ENCODE measurements around the gene GDPGP1. TPM values are rescaled to one million over a fixed set of nuclear protein-coding genes. Genes with fewer than 3 reads are reported as not detected.
A peak's percentile ranks its signal among the peaks of the same experiment; 100 is the strongest.

The GDPGP1 gene
- total RNA-seq, 1 donor from 2014 or later: 8.4 TPM

GRCh38 chr15:90230071-90230494 is 3.9 kb upstream of the GDPGP1 start:
- Mint-ChIP-seq H3K9me3 (no peaks in the 10 kb centered on the region), H3K27me3 (ENCODE audit: low read depth) (no peaks in the 10 kb centered on the region), H3K4me3 (no peak overlapping the region), H3K27ac (no peak overlapping the region), H3K36me3 (peaks cover 14% of the 10 kb centered on the region), H3K4me1 (peaks cover 11% of the 10 kb centered on the region)
- TF ChIP-seq CTCF (IDR thresholded peaks at IDR 0.05; ENCODE audit: unreplicated experiment): no peak
- no peak for DNase-seq (ENCODE audit: low spot score in 2 of 2, unreplicated experiment in 2 of 2)

- peaks cover 12% of the 10 kb centered on the region for H3K4me1 Mint-ChIP-seq
- no peaks in the 10 kb centered on the region for H3K27me3 Mint-ChIP-seq (ENCODE audit: low read depth)
- H3K36me3 Mint-ChIP-seq: peaks cover 14% of the 10 kb centered on the region
- TF ChIP-seq CTCF (IDR thresholded peaks at IDR 0.05; ENCODE audit: unreplicated experiment): no peak
- H3K4me3 Mint-ChIP-seq: no peak overlapping the region
- H3K9me3 Mint-ChIP-seq: no peaks in the 10 kb centered on the region
- H3K27ac Mint-ChIP-seq: no peak overlapping the region
- no peak for DNase-seq (ENCODE audit: low spot score in 2 of 2, unreplicated experiment in 2 of 2)
These were observed 3.4 kb upstream of the GDPGP1 start for GRCh38 chr15:90230610-90231009.

- Mint-ChIP-seq H3K27me3 (ENCODE audit: low read depth) (no peaks in the 10 kb centered on the region), H3K27ac (no peak overlapping the region), H3K36me3 (peaks cover 13% of the 10 kb centered on the region), H3K4me3 (peak overlapping the region; percentile 38), H3K4me1 (peaks cover 12% of the 10 kb centered on the region), H3K9me3 (no peaks in the 10 kb centered on the region)
- TF ChIP-seq CTCF (IDR thresholded peaks at IDR 0.05; ENCODE audit: unreplicated experiment): no peak
- DNase-seq (ENCODE audit: low spot score in 2 of 2, unreplicated experiment in 2 of 2): no peak
These were observed 2.7 kb upstream of the GDPGP1 start for GRCh38 chr15:90231028-90232017.

- DNase-seq (ENCODE audit: low spot score in 2 of 2, unreplicated experiment in 2 of 2): no peak
- Mint-ChIP-seq H3K4me1 (peaks cover 12% of the 10 kb centered on the region), H3K9me3 (no peaks in the 10 kb centered on the region), H3K27me3 (ENCODE audit: low read depth) (no peaks in the 10 kb centered on the region), H3K27ac (no peak overlapping the region), H3K4me3 (peak overlapping the region; percentile 75), H3K36me3 (peaks cover 13% of the 10 kb centered on the region)
- TF ChIP-seq CTCF (IDR thresholded peaks at IDR 0.05; ENCODE audit: unreplicated experiment): no peak
These were observed 1.8 kb upstream of the GDPGP1 start for GRCh38 chr15:90232196-90232595.

- peaks cover 12% of the 10 kb centered on the region for H3K4me1 Mint-ChIP-seq
- peak overlapping the region; percentile 75 for H3K4me3 Mint-ChIP-seq
- no peaks in the 10 kb centered on the region for H3K9me3 Mint-ChIP-seq
- H3K36me3 Mint-ChIP-seq: peaks cover 13% of the 10 kb centered on the region
- no peaks in the 10 kb centered on the region for H3K27me3 Mint-ChIP-seq (ENCODE audit: low read depth)
- no peak overlapping the region for H3K27ac Mint-ChIP-seq
- no peak for TF ChIP-seq CTCF (IDR thresholded peaks at IDR 0.05; ENCODE audit: unreplicated experiment)
- DNase-seq (ENCODE audit: low spot score in 2 of 2, unreplicated experiment in 2 of 2): no peak
These were observed 1.0 kb upstream of the GDPGP1 start for GRCh38 chr15:90232941-90233386.

Data from mesothelial cell of epicardium (in vitro differentiated cells).